Testis (tissue), 3 donors: Measurements from ENCODE around the gene TBCD. TPM values are rescaled to one million over a fixed set of nuclear protein-coding genes. Genes with fewer than 3 reads are reported as not detected.
A peak's percentile ranks its signal among the peaks of the same experiment; 100 is the strongest.

Source experiments
- DNase-seq: peaks from one replicate; pipeline ENCODE4 v3.0.0-alpha.2; 2019
- H3K27ac ChIP-seq, 2 donors: fragments of 200-600 bp; sonication (generic); one replicate each; pipeline ENCODE4 v1.5.1; 2019
- H3K27me3 ChIP-seq: fragments of 200-600 bp; sonication (generic); one replicate; pipeline ENCODE4 v1.5.1; 2019
- H3K36me3 ChIP-seq: fragments of 200-600 bp; sonication (generic); one replicate; pipeline ENCODE4 v1.5.1; 2017; ENCODE audit warnings: low read depth; ENCODE audit errors: missing control alignments
- H3K4me1 ChIP-seq: fragments of 200-600 bp; sonication (generic); one replicate; pipeline ENCODE4 v1.5.1; 2019
- H3K4me3 ChIP-seq, 2 donors: fragments of 200-600 bp; sonication (generic); one replicate each; pipeline ENCODE4 v1.5.1; 2017 to 2019
- H3K9me3 ChIP-seq: fragments of 200-600 bp; sonication (generic); one replicate; pipeline ENCODE4 v1.5.1; 2017
- CTCF ChIP-seq, 3 experiments: fragments of 450-650 bp in 2 of 3; fragments of 200-600 bp in 1 of 3; sonication (generic) in 1 of 3; IDR thresholded peaks; one replicate each; pipeline ENCODE4 v1.5.1; 2016 to 2019; ENCODE audit warnings: antibody characterized with exemption in 3 of 3, mild to moderate bottlenecking in 2 of 3, moderate library complexity in 1 of 3
- POLR2A ChIP-seq: fragments of 450-650 bp; IDR thresholded peaks from one replicate; pipeline ENCODE4 v1.6.1; 2017; ENCODE audit warnings: antibody characterized with exemption, mild to moderate bottlenecking, moderate library complexity
- WGBS, 2 donors: methylation state at CpG; one replicate each; pipeline ENCODE4 v1.1.5; 2018; 5-methylcytosine and 5-hydroxymethylcytosine counted together
- intact Hi-C: fragments of 100-400 bp; cut with DNase I; formaldehyde crosslinking; loops from one replicate; pipeline ENCODE4 v1.15.1; 2023; ENCODE audit warnings: low total_unique reads
- polyA plus RNA-seq: library from polyadenylated mRNA; stranded (reverse); fragments of 350-450 nt; fragmentation: Illumina TruSeq; extraction: RNeasy Lipid Tissue Mini Kit (QIAGEN cat#74804); gene quantifications from one replicate; pipeline ENCODE4 v1.2.3, GENCODE V29; 2014; ENCODE audit warnings: low read depth, low replicate concordance; ENCODE audit not compliant: insufficient read depth
- total RNA-seq, 2 donors: library from RNA; depleted of rRNA; stranded (reverse); fragments of >200 nt; gene quantifications; one replicate each; pipeline ENCODE4 v1.2.3, GENCODE V29; 2016

TBCD gene
- total and polyA plus RNA-seq, 3 donors from 2014 or later, result 81.2 to 128 (median 115) TPM

GRCh38 chr17:82752371-82753200 lies 721 bp downstream of the TBCD start:
- Histone ChIP-seq H3K36me3 (no peaks in the 10 kb centered on the region), H3K27ac (peak overlapping the region in 1 of 2 donors; percentile 91), H3K27me3 (no peaks in the 10 kb centered on the region), H3K9me3 (no peaks in the 10 kb centered on the region), H3K4me3 (peak overlapping the region; percentile 88 to 93), H3K4me1 (peaks cover 15% of the 10 kb centered on the region)
- intact Hi-C loops, result no loop called here
- TF ChIP-seq POLR2A, result no peak
- no peak for TF ChIP-seq CTCF (IDR thresholded peaks at IDR 0.05)
- 1 to 4% methylated on average over 7 to 33 of the region's 72 CpGs for WGBS, 2 donors
- DNase-seq, result peak; percentile 24

GRCh38 chr17:82753201-82753464 lies 1.3 kb downstream of the TBCD start:
- Histone ChIP-seq H3K9me3 (no peaks in the 10 kb centered on the region), H3K4me1 (peaks cover 15% of the 10 kb centered on the region), H3K36me3 (no peaks in the 10 kb centered on the region), H3K27me3 (no peaks in the 10 kb centered on the region), H3K27ac (no peak overlapping the region), H3K4me3 (peak overlapping the region in 1 of 2 donors; percentile 93)
- intact Hi-C loops, result no loop called here
- TF ChIP-seq CTCF (IDR thresholded peaks at IDR 0.05), result no peak
- no peak for TF ChIP-seq POLR2A
- DNase-seq, result no peak
- WGBS, 2 donors, result 19 to 32% methylated on average over 8 of the region's 8 CpGs

- no peak overlapping the region for H3K4me3 ChIP-seq
- H3K27ac ChIP-seq, result no peak overlapping the region
- no peaks in the 10 kb centered on the region for H3K27me3 ChIP-seq
- H3K36me3 ChIP-seq, result no peaks in the 10 kb centered on the region
- peak; percentile 34 for DNase-seq
- TF ChIP-seq POLR2A, result no peak
- TF ChIP-seq CTCF (IDR thresholded peaks at IDR 0.05), result no peak
- intact Hi-C loops, result no loop called here
- H3K4me1 ChIP-seq, result peaks cover 15% of the 10 kb centered on the region
- no peaks in the 10 kb centered on the region for H3K9me3 ChIP-seq
- 58 to 67% methylated on average over 19 of the region's 19 CpGs for WGBS, 2 donors
Measured at GRCh38 chr17:82754297-82755208, 2.7 kb downstream of the TBCD start.

- H3K36me3 ChIP-seq, result no peaks in the 10 kb centered on the region
- no peaks in the 10 kb centered on the region for H3K27me3 ChIP-seq
- 86 to 89% methylated on average over 6 to 7 of the region's 7 CpGs for WGBS, 2 donors
- no peak overlapping the region for H3K27ac ChIP-seq
- peaks cover 15% of the 10 kb centered on the region for H3K4me1 ChIP-seq
- intact Hi-C loops, result no loop called here
- TF ChIP-seq POLR2A (no peak), CTCF (IDR thresholded peaks at IDR 0.05) (no peak)
- H3K9me3 ChIP-seq, result no peaks in the 10 kb centered on the region
- DNase-seq, result no peak
- H3K4me3 ChIP-seq, result no peak overlapping the region
Measured at GRCh38 chr17:82756166-82756565, 4.3 kb downstream of the TBCD start.
